Measurements from ENCODE around the gene ARID3B. TPM values are rescaled to one million over a fixed set of nuclear protein-coding genes. Genes with fewer than 3 reads are reported as not detected.

Gene ARID3B
- polyA plus RNA-seq, 1 of the 3 experiments (the other 2 are of a cell fraction), result 3.0 TPM

DNA sequence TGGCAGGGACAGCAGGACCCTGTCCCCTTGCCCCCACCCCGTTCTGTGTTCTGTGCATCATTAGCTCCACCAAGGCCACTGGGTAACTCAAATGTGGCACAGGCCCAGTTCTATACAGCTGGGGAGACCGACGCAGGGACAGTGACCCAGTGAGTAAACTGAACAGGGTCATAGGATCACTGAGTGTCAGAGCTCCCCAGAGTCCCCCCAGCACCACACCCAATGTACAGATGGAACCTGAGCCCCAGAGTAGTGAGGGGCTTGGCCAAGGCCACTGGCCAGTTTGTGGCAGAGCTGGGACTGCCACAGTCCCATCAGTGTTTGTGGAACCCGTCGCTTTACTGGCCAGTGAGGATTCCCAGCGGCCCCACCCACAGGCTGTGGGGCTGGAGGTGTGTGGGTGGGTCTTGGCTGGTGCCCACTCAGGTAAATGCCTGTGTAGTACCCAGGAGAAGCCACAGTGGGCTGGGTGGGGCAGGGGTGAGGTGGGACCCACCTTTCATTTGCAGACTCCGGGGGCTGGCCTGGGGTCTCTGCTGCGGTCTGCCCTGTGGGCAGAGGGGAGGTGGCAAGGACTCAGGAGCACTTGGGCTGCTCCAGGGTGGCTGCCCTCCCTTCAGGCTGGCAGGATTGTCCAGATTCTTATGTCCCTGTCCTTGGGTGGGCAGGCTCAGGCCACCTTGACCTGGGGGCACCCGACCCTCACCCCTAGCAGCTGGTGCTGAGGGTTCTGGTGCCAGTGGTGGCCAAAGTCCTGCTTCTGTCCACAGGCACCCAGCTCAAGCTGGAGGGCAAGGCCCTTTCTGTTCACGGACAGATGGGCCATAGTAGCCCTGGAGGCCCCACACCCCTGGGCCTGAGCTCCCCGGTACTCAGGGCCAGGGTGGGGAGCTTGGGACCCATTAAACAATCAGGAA is 63.0 kb downstream of the ARID3B start:
- peaks cover 0 to 27% of the 10 kb centered on the region in 2 experiments; a peak in 1 of 4 replicates for H3K4me1 ChIP-seq (ENCODE audit: control insufficient read depth in 1 of 2, insufficient read depth in 2 of 2, low read depth in 1 of 2, low read length in 1 of 2)
- no peaks in the 10 kb centered on the region for H3K27me3 ChIP-seq (ENCODE audit: insufficient read depth)
- H3K27ac ChIP-seq (ENCODE audit: low read depth in 2 of 2, low read length in 1 of 2), result no peak overlapping the region; a peak in 1 of 4 replicates
- H3K36me3 ChIP-seq (replicated peaks in 1 of 2; ENCODE audit: control insufficient read depth in 1 of 2, insufficient read depth in 2 of 2, low read length in 1 of 2), result no peaks in the 10 kb centered on the region
- CTCF ChIA-PET, result interaction anchor here (0.5 to 1.0 kb wide), 4 partner anchors 9 to 243 kb away, joined by 3 read pairs; no protein-coding TSS in a partner anchor
- H2AFZ ChIP-seq (ENCODE audit: low read depth), result no peak overlapping the region
- no peak overlapping the region for H3K9ac ChIP-seq
- no peaks in the 10 kb centered on the region for H3K79me2 ChIP-seq (ENCODE audit: insufficient read depth)
- H3K4me2 ChIP-seq, result no peak overlapping the region
- no peaks in the 10 kb centered on the region for H3F3A ChIP-seq (replicated peaks; ENCODE audit: insufficient read depth)
- no peaks in the 10 kb centered on the region for H3K9me3 ChIP-seq
- H3K4me3 ChIP-seq (ENCODE audit: low read depth in 2 of 2, low read length in 1 of 2), result no peak overlapping the region
- H3K9me2 ChIP-seq, result no peaks in the 10 kb centered on the region
- no peak for DNase-seq
- no peaks in the 10 kb centered on the region for H4K20me1 ChIP-seq (ENCODE audit: insufficient read depth)
- 57% methylated on average over 3 of the region's 11 CpGs for WGBS (ENCODE audit: low lambda C conversion rate)
- TF ChIP-seq FOXM1 (IDR thresholded peaks at IDR 0.05; ENCODE audit: low read depth) (no peak), NRF1 (IDR thresholded peaks at IDR 0.05; ENCODE audit: low read depth, low read length) (no peak), RCOR1 (IDR thresholded peaks at IDR 0.05; ENCODE audit: low read length) (no peak), JUND (IDR thresholded peaks at IDR 0.05) (no peak), TEAD4 (IDR thresholded peaks at IDR 0.05; ENCODE audit: borderline replicate concordance, insufficient read depth) (no peak), MXI1 (IDR thresholded peaks at IDR 0.05; ENCODE audit: low read depth, low read length) (no peak), SMC3 (IDR thresholded peaks at IDR 0.05; ENCODE audit: low read depth, low read length) (no peak), RAD21 (IDR thresholded peaks at IDR 0.05; ENCODE audit: low read length) (no peak), POLR2AphosphoS5 (IDR thresholded peaks at IDR 0.05; ENCODE audit: low read depth, low read length) (no peak), ELF1 (IDR thresholded peaks at IDR 0.05) (no peak), YY1 (IDR thresholded peaks at IDR 0.05; ENCODE audit: low read depth) (no peak), RXRA (IDR thresholded peaks at IDR 0.05; ENCODE audit: borderline replicate concordance, low read depth) (no peak)
- TF ChIP-seq, protein P1, sequence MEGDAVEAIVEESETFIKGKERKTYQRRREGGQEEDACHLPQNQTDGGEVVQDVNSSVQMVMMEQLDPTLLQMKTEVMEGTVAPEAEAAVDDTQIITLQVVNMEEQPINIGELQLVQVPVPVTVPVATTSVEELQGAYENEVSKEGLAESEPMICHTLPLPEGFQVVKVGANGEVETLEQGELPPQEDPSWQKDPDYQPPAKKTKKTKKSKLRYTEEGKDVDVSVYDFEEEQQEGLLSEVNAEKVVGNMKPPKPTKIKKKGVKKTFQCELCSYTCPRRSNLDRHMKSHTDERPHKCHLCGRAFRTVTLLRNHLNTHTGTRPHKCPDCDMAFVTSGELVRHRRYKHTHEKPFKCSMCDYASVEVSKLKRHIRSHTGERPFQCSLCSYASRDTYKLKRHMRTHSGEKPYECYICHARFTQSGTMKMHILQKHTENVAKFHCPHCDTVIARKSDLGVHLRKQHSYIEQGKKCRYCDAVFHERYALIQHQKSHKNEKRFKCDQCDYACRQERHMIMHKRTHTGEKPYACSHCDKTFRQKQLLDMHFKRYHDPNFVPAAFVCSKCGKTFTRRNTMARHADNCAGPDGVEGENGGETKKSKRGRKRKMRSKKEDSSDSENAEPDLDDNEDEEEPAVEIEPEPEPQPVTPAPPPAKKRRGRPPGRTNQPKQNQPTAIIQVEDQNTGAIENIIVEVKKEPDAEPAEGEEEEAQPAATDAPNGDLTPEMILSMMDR (IDR thresholded peaks at IDR 0.05), result no peak
- TF ChIP-seq, protein P2, sequence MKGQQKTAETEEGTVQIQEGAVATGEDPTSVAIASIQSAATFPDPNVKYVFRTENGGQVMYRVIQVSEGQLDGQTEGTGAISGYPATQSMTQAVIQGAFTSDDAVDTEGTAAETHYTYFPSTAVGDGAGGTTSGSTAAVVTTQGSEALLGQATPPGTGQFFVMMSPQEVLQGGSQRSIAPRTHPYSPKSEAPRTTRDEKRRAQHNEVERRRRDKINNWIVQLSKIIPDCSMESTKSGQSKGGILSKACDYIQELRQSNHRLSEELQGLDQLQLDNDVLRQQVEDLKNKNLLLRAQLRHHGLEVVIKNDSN (IDR thresholded peaks at IDR 0.05; ENCODE audit: borderline replicate concordance, low read depth), result no peak
- TF ChIP-seq, protein P3, sequence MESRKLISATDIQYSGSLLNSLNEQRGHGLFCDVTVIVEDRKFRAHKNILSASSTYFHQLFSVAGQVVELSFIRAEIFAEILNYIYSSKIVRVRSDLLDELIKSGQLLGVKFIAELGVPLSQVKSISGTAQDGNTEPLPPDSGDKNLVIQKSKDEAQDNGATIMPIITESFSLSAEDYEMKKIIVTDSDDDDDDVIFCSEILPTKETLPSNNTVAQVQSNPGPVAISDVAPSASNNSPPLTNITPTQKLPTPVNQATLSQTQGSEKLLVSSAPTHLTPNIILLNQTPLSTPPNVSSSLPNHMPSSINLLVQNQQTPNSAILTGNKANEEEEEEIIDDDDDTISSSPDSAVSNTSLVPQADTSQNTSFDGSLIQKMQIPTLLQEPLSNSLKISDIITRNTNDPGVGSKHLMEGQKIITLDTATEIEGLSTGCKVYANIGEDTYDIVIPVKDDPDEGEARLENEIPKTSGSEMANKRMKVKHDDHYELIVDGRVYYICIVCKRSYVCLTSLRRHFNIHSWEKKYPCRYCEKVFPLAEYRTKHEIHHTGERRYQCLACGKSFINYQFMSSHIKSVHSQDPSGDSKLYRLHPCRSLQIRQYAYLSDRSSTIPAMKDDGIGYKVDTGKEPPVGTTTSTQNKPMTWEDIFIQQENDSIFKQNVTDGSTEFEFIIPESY (IDR thresholded peaks at IDR 0.05; ENCODE audit: borderline replicate concordance, low read depth), result no peak
- POLR2A ChIA-PET, result interaction anchor here (0.5 kb wide), 1 partner anchor 37 kb away, joined by 3 read pairs; no protein-coding TSS in a partner anchor

Measured in SK-N-SH (cell line).